GM18951 (cell line): Measurements from ENCODE around the gene ARFGEF3.
"Not testable (repeated sequence)": the region's sequence is repeated elsewhere in the genome, so short reads cannot be mapped to it uniquely, and the experiment has no call there.

Source experiments
- POLR2A ChIP-seq: IDR thresholded peaks from 4 replicates; pipeline ENCODE4 v1.6.1; 2011; ENCODE audit warnings: mild to moderate bottlenecking; ENCODE audit not compliant: insufficient read length, insufficient read depth; ENCODE audit errors: extremely low read depth
- in situ Hi-C: fragments of 300-500 bp; cut with MboI; formaldehyde crosslinking; loops from one replicate; pipeline ENCODE4 v1.12.0; 2022; ENCODE audit warnings: low sequenced_read_pairs, mixed read lengths, inconsistent platforms; ENCODE audit not compliant: unreplicated experiment

Gene ARFGEF3

GRCh38 chr6:138264372-138264880, 102.7 kb downstream of the ARFGEF3 start:
- in situ Hi-C loops = no loop called here
- TF ChIP-seq POLR2A = no peak

GRCh38 chr6:138266095-138266494, 104.4 kb downstream of the ARFGEF3 start:
- in situ Hi-C loops = no loop called here
- TF ChIP-seq POLR2A = no peak

- in situ Hi-C loops = no loop called here
- no peak for TF ChIP-seq POLR2A
Measured at GRCh38 chr6:138267971-138268895, 106.5 kb downstream of the ARFGEF3 start.

- no peak for TF ChIP-seq POLR2A
- in situ Hi-C loops = no loop called here
Measured at GRCh38 chr6:138271451-138271850, 109.7 kb downstream of the ARFGEF3 start.

GRCh38 chr6:138272533-138273315, 111.0 kb downstream of the ARFGEF3 start:
- in situ Hi-C loops = no loop called here

GRCh38 chr6:138275976-138276375, 114.2 kb downstream of the ARFGEF3 start:
- in situ Hi-C loops = no loop called here
- no peak for TF ChIP-seq POLR2A

More at GRCh38 chr6:138272533-138273315, 111.0 kb downstream of the ARFGEF3 start:
- TF ChIP-seq POLR2A = no peak

- in situ Hi-C loops = no loop called here
- no peak for TF ChIP-seq POLR2A
Measured at GRCh38 chr6:138277835-138278234, 116.1 kb downstream of the ARFGEF3 start.

- in situ Hi-C loops = no loop called here
- no peak for TF ChIP-seq POLR2A
Measured at GRCh38 chr6:138278326-138278725, 116.6 kb downstream of the ARFGEF3 start.

GRCh38 chr6:138285800-138286199, 124.1 kb downstream of the ARFGEF3 start:
- in situ Hi-C loops = no loop called here

GRCh38 chr6:138286698-138287097, 125.0 kb downstream of the ARFGEF3 start:
- in situ Hi-C loops = no loop called here
- no peak for TF ChIP-seq POLR2A

More at GRCh38 chr6:138285800-138286199, 124.1 kb downstream of the ARFGEF3 start:
- no peak for TF ChIP-seq POLR2A

- TF ChIP-seq POLR2A = no peak
- in situ Hi-C loops = no loop called here
Measured at GRCh38 chr6:138287144-138287955, 125.6 kb downstream of the ARFGEF3 start.

- in situ Hi-C loops = not testable (repeated sequence)
Measured at GRCh38 chr6:138288428-138289085, 126.8 kb downstream of the ARFGEF3 start.
